Common myeloid progenitor, CD34-positive (primary cell): Measurements from ENCODE around the gene CDYL2.
A peak's percentile ranks its signal among the peaks of the same experiment; 100 is the strongest.

ENCODE experiments used
- CTCF ChIA-PET: fragments of 350-600 bp; sonication (Branson Sonifier 250); formaldehyde crosslinking; loops from one replicate; lab custom pipeline; 2021; ENCODE audit warnings: antibody characterized with exemption; lab: Charles Lee
- POLR2A ChIA-PET: fragments of 350-600 bp; sonication (Branson Sonifier 250); formaldehyde crosslinking; loops from one replicate; lab custom pipeline; 2021; ENCODE audit warnings: antibody characterized with exemption; lab: Charles Lee
- DNase-seq, 3 donors: peaks; one replicate each; pipeline versions ENCODE4 v3.0.0 to v3.0.0-alpha.2; 2013
- H3K27ac ChIP-seq, 2 experiments: 1 replicate in 1 of 2; 2 replicates in 1 of 2; pipeline ENCODE4 v1.7.0; 2013; ENCODE audit warnings: inconsistent platforms in 2 of 2, low read length in 2 of 2, mild to moderate bottlenecking in 2 of 2, low read depth in 1 of 2, moderate library complexity in 1 of 2; ENCODE audit not compliant: severe bottlenecking in 2 of 2, insufficient read depth in 1 of 2, poor library complexity in 1 of 2
- H3K27me3 ChIP-seq, 5 experiments: replicated peaks in 2 of 5; 1 replicate in 3 of 5; 2 replicates in 2 of 5; pipeline versions ENCODE4 v1.6.1 to v1.7.0; 2013; ENCODE audit warnings: low read length in 4 of 5, mild to moderate bottlenecking in 2 of 5, moderate library complexity in 2 of 5, inconsistent platforms in 1 of 5; ENCODE audit not compliant: insufficient read depth in 5 of 5, control insufficient read depth in 4 of 5
- H3K36me3 ChIP-seq, 4 experiments: 1 replicate in 2 of 4; 2 replicates in 2 of 4; pipeline versions ENCODE4 v1.6.1 to v1.7.0; 2013; ENCODE audit warnings: low read length in 3 of 4, control low read depth in 1 of 4, mild to moderate bottlenecking in 1 of 4; ENCODE audit not compliant: control insufficient read depth in 4 of 4, insufficient read depth in 4 of 4
- H3K4me1 ChIP-seq, 4 experiments: 1 replicate in 3 of 4; 2 replicates in 1 of 4; pipeline versions ENCODE4 v1.6.1 to v1.7.1; 2013; ENCODE audit warnings: low read length in 3 of 4, mild to moderate bottlenecking in 3 of 4, control low read depth in 1 of 4, inconsistent platforms in 1 of 4, moderate library complexity in 1 of 4; ENCODE audit not compliant: control insufficient read depth in 4 of 4, insufficient read depth in 4 of 4; ENCODE audit errors: control extremely low read depth in 1 of 4
- H3K4me3 ChIP-seq, 7 experiments: 1 replicate in 4 of 7; 2 replicates in 3 of 7; pipeline versions ENCODE4 v1.5.1 to v1.7.0; 2013; ENCODE audit warnings: mild to moderate bottlenecking in 7 of 7, low read length in 6 of 7, moderate library complexity in 6 of 7, inconsistent platforms in 2 of 7, low read depth in 2 of 7, control low read depth in 1 of 7; ENCODE audit not compliant: insufficient read depth in 4 of 7, control insufficient read depth in 1 of 7; ENCODE audit errors: extremely low read depth in 1 of 7
- H3K9me3 ChIP-seq, 5 experiments: 1 replicate in 4 of 5; 2 replicates in 1 of 5; pipeline versions ENCODE4 v1.6.1 to v1.7.1; 2013; ENCODE audit warnings: low read length in 4 of 5, mild to moderate bottlenecking in 2 of 5, inconsistent platforms in 1 of 5, low read depth in 1 of 5, moderate library complexity in 1 of 5; ENCODE audit not compliant: control insufficient read depth in 4 of 5, insufficient read depth in 2 of 5; ENCODE audit errors: control extremely low read depth in 1 of 5
- WGBS: methylation state at CpG from one replicate; pipeline ENCODE4 v1.1.5; 2013; ENCODE audit not compliant: insufficient coverage; 5-methylcytosine and 5-hydroxymethylcytosine counted together

Gene CDYL2

DNA sequence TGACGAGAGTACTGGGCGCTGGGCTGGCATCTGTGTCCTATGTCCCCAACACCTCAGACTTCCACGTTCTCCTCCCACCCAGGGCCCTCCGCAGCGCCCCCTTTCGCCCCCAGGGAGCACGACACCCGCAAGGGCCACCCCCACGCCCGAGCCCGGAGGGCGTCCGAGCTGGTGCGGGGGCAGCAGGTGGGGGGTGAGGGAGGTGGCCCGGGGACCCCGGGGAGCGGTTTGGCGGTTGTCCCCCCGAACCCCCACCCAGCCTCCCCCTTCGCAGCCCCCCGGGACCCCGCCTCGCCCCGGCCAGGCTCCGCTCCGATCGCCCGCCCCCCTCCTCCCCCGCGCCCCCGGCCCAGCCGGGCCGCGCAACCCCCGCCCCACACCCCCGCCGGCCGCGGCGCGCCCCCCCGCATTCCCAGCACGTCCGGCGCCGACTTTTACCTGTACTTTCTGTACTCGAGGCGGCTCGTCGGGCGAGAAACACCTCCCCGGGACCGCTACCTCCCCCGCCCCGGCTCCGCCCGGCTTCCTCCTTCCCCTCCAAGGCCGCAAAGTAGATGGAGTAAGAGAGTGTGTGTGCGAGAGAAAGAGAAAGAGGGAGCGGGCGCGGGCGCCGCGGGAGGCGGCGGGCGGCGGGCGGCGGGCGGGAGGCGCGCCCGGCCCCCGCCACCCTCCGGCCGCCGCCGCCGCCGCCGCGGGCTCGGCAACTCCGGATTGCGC, 901 bp downstream of the CDYL2 start:
- POLR2A ChIA-PET = interaction anchor here (1.3 kb wide), 1 partner anchor 212 kb away, joined by 3 read pairs; no protein-coding TSS in a partner anchor
- Histone ChIP-seq H3K27me3 (no peaks in the 10 kb centered on the region), H3K27ac (no peak overlapping the region), H3K4me1 (peaks cover 6 to 25% (median 19%) of the 10 kb centered on the region in 4 experiments), H3K36me3 (peaks cover 0 to 4% (median 0%) of the 10 kb centered on the region in 4 experiments), H3K4me3 (peak overlapping the region; percentile 51 to 81 (median 63)), H3K9me3 (no peaks in the 10 kb centered on the region)
- peak; percentile 55 to 77 (median 74) for DNase-seq
- WGBS = 11% methylated on average over 9 of the region's 87 CpGs
- CTCF ChIA-PET = interaction anchor here (0.7 kb wide), 1 partner anchor 41 kb away, joined by 3 read pairs; no protein-coding TSS in a partner anchor

DNA sequence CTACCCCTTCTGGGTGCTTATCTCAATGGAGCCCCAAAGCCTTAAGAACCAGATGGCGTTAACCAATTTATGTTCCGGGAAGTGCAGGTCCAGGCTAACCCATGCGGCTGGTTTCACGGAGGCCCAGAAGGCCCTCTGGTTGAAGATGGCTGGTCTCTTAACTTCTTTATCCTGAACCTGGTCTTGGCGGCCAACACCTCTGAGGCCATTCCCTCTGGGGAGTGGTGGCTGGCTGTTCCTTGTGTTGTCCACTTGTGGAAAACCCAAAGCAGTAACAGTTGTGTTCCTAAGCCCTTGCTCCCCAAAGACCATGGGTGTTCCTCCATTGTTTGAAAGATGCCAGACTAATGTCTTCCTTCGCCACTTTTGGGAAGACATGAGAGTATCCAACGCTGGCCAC, 1.5 kb downstream of the CDYL2 start:
- Histone ChIP-seq H3K4me3 (peak overlapping the region; percentile 4 to 81 (median 39)), H3K9me3 (no peaks in the 10 kb centered on the region), H3K27ac (no peak overlapping the region), H3K27me3 (no peaks in the 10 kb centered on the region), H3K36me3 (peaks cover 0 to 4% (median 0%) of the 10 kb centered on the region in 4 experiments), H3K4me1 (peaks cover 6 to 25% (median 19%) of the 10 kb centered on the region in 4 experiments)
- WGBS = 86% methylated on average over 7 of the region's 7 CpGs
- POLR2A ChIA-PET = interaction anchor here (1.3 kb wide), 1 partner anchor 212 kb away, joined by 3 read pairs; no protein-coding TSS in a partner anchor
- CTCF ChIA-PET = no interaction called here
- DNase-seq = no peak

DNA sequence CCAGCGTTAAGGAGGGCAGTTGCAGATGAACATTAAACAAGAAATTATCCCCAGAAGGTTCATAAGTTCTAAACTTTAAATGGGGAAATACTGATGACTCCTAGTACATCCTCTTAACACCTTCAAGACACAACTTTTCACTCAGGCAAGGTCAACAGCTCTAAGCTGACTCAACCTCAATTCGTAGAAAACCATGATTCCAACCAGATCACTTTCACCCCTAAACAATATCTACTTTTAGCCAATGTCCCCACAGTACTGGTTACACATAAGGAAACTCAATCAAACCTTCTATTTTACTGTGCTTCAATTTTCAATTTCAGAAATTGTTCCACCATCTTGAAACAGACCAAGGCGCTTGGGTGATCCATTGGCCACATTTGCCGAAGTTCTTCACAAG, 2.3 kb downstream of the CDYL2 start:
- Histone ChIP-seq H3K4me3 (no peak overlapping the region), H3K27me3 (no peaks in the 10 kb centered on the region), H3K27ac (no peak overlapping the region), H3K36me3 (peaks cover 0 to 4% (median 0%) of the 10 kb centered on the region in 4 experiments), H3K4me1 (peaks cover 6 to 19% (median 13%) of the 10 kb centered on the region in 4 experiments), H3K9me3 (no peaks in the 10 kb centered on the region)
- CTCF ChIA-PET = interaction anchor here (1.1 kb wide), 1 partner anchor 25 kb away, joined by 3 read pairs; no protein-coding TSS in a partner anchor
- 95% methylated on average over 4 of the region's 4 CpGs for WGBS
- no peak for DNase-seq
- POLR2A ChIA-PET = no interaction called here

DNA sequence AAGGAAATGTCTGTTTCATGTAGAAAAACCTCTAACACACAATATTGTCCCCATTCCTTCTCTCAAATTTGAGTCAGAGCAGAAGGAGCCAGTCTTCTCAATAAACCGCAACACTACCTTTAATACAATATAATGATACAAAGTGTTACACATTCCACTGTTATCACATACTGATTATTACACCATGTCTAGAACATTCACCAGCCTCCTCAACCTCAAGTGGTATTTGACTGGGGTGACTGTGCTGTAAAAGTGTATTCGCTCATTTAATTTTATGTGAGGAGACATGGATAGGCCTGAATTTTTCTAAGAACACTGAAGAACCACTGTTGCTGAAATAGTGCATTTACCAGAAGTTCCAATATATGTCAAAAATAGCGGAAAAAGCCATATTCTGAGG, 10.3 kb downstream of the CDYL2 start:
- Histone ChIP-seq H3K27ac (no peak overlapping the region), H3K36me3 (no peaks in the 10 kb centered on the region), H3K4me3 (no peak overlapping the region), H3K27me3 (no peaks in the 10 kb centered on the region), H3K4me1 (no peaks in the 10 kb centered on the region), H3K9me3 (peaks cover 0 to 9% (median 0%) of the 10 kb centered on the region in 5 experiments)
- no CpG with 5 or more reads among the region's 3 CpGs for WGBS
- POLR2A ChIA-PET = interaction anchor here (0.6 kb wide), 1 partner anchor 1324 kb away, joined by 4 read pairs; no protein-coding TSS in a partner anchor
- no peak for DNase-seq
- CTCF ChIA-PET = no interaction called here

DNA sequence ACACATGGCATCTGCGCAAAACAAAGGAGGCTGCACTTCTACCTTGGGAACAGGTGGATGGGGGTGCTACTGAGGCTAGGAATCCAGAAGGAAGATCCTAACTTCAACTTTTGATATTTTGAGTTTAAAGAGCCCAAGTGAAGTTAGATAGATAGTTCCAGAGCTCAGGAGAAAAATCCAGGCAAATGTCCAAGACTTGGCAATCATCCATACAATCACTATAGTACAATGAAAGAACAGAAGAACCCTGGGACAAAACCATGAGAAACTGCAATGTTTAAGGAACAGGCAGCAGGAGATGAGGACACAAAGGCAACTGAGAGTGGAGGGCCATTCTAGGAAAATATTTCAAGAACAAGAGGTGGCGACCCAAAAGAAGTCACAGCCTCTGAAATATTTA, 12.4 kb downstream of the CDYL2 start:
- Histone ChIP-seq H3K27me3 (no peaks in the 10 kb centered on the region), H3K36me3 (no peaks in the 10 kb centered on the region), H3K27ac (no peak overlapping the region), H3K4me3 (no peak overlapping the region), H3K9me3 (peaks cover 0 to 10% (median 0%) of the 10 kb centered on the region in 5 experiments), H3K4me1 (no peaks in the 10 kb centered on the region)
- WGBS = 100% methylated on average over 1 of the region's 2 CpGs
- CTCF ChIA-PET = no interaction called here
- POLR2A ChIA-PET = no interaction called here
- no peak for DNase-seq

DNA sequence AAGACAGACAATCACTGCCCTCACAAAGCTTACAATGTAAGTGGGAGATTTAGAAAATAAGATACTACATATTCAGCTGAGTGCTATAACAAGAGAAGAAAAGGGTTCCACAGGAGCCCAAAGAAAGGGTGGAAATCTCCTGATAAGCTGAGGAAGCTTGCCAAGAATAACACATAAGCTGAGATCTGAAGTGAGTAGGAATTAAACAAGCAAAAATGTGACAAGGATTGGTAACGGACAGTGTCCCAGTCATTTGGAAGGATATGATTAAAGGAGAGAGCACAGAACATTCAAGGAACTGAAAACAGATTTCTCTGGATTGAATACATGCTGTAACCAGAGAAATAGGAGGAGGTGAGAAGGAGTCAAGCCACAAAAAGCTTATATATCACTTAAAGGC, 13.0 kb downstream of the CDYL2 start:
- H3K4me3 ChIP-seq = no peak overlapping the region
- DNase-seq = no peak
- no peaks in the 10 kb centered on the region for H3K36me3 ChIP-seq
- H3K9me3 ChIP-seq = peaks cover 0 to 10% (median 0%) of the 10 kb centered on the region in 5 experiments
- no peaks in the 10 kb centered on the region for H3K27me3 ChIP-seq
- no peak overlapping the region for H3K27ac ChIP-seq
- H3K4me1 ChIP-seq = no peaks in the 10 kb centered on the region
- 86% methylated on average over 1 of the region's 1 CpG for WGBS
- CTCF ChIA-PET = interaction anchor here (0.6 to 0.9 kb wide), 2 partner anchors 8 to 40 kb away, joined by 3 read pairs; no protein-coding TSS in a partner anchor
- POLR2A ChIA-PET = no interaction called here

DNA sequence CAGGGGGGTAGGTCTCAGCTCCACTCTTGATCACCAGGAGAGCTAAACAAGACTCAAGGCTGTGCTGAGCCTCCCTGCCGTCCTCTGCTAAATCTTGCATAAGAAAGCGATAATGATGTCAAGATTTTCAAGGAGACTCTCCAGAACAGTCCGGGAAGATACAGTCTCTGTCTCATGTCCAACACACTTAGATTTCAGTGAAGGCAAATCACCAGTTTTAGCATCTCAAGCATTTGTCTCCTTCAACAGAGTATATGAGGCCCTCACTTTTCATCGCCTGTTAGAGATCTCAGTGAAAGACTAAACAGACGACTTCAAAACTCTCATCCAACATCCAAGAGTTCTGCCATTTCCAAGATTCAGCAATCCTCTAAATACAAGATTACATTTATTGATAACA, 13.6 kb downstream of the CDYL2 start:
- Histone ChIP-seq H3K27ac (no peak overlapping the region), H3K36me3 (no peaks in the 10 kb centered on the region), H3K9me3 (peaks cover 0 to 13% (median 0%) of the 10 kb centered on the region in 5 experiments), H3K4me3 (no peak overlapping the region), H3K27me3 (no peaks in the 10 kb centered on the region), H3K4me1 (no peaks in the 10 kb centered on the region)
- no peak for DNase-seq
- POLR2A ChIA-PET = no interaction called here
- CTCF ChIA-PET = interaction anchor here (0.9 kb wide), 1 partner anchor 9 kb away, joined by 3 read pairs; no protein-coding TSS in a partner anchor
- 100% methylated on average over 5 of the region's 5 CpGs for WGBS
